ENCODE results near the gene CMPK1. TPM values are rescaled to one million over a fixed set of nuclear protein-coding genes. Genes with fewer than 3 reads are reported as not detected.

The CMPK1 gene
- total and polyA plus RNA-seq, 10 of the 15 experiments (the other 5 are each of a cell fraction or from before 2014, with no cell fraction given): 43.7 to 159 (median 85.6) TPM

DNA sequence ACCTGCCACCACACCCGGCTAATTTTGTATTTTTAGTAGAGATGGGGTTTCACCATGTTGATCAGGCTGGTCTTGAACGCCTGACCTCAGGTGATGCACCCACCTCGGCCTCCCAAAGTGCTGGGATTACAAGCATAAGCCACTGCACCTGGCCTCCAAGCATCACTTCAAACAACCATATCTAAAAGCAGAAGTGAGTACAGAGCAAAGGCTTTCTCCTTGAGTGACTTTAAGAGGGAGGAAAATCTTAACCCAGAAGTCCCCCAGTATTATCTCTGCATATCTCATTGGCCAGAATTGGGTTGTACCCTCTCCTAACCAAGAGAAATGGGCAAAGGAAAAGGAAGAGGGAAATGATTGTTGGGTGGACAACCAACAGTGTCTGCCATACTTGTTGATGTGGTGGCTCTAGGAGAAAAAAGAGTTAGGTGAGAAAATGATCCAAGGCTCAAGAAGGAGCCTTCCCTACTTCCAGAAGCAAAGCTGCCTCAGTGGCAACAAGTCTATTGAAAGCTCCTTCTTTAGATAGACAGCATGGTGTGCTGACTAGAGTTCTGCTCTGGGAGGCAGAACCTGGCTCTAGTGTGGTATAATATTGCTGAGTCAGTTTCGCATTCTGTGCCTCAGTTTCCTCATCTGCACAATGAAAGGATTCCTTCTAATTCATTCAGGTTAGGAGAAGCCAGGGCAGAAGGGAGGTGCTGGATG is 65.7 kb downstream of the CMPK1 start (continued):
- TF ChIP-seq, protein P1, sequence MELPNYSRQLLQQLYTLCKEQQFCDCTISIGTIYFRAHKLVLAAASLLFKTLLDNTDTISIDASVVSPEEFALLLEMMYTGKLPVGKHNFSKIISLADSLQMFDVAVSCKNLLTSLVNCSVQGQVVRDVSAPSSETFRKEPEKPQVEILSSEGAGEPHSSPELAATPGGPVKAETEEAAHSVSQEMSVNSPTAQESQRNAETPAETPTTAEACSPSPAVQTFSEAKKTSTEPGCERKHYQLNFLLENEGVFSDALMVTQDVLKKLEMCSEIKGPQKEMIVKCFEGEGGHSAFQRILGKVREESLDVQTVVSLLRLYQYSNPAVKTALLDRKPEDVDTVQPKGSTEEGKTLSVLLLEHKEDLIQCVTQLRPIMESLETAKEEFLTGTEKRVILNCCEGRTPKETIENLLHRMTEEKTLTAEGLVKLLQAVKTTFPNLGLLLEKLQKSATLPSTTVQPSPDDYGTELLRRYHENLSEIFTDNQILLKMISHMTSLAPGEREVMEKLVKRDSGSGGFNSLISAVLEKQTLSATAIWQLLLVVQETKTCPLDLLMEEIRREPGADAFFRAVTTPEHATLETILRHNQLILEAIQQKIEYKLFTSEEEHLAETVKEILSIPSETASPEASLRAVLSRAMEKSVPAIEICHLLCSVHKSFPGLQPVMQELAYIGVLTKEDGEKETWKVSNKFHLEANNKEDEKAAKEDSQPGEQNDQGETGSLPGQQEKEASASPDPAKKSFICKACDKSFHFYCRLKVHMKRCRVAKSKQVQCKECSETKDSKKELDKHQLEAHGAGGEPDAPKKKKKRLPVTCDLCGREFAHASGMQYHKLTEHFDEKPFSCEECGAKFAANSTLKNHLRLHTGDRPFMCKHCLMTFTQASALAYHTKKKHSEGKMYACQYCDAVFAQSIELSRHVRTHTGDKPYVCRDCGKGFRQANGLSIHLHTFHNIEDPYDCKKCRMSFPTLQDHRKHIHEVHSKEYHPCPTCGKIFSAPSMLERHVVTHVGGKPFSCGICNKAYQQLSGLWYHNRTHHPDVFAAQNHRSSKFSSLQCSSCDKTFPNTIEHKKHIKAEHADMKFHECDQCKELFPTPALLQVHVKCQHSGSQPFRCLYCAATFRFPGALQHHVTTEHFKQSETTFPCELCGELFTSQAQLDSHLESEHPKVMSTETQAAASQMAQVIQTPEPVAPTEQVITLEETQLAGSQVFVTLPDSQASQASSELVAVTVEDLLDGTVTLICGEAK (IDR thresholded peaks at IDR 0.05; ENCODE audit: borderline replicate concordance): no peak
- TF ChIP-seq, protein P2, sequence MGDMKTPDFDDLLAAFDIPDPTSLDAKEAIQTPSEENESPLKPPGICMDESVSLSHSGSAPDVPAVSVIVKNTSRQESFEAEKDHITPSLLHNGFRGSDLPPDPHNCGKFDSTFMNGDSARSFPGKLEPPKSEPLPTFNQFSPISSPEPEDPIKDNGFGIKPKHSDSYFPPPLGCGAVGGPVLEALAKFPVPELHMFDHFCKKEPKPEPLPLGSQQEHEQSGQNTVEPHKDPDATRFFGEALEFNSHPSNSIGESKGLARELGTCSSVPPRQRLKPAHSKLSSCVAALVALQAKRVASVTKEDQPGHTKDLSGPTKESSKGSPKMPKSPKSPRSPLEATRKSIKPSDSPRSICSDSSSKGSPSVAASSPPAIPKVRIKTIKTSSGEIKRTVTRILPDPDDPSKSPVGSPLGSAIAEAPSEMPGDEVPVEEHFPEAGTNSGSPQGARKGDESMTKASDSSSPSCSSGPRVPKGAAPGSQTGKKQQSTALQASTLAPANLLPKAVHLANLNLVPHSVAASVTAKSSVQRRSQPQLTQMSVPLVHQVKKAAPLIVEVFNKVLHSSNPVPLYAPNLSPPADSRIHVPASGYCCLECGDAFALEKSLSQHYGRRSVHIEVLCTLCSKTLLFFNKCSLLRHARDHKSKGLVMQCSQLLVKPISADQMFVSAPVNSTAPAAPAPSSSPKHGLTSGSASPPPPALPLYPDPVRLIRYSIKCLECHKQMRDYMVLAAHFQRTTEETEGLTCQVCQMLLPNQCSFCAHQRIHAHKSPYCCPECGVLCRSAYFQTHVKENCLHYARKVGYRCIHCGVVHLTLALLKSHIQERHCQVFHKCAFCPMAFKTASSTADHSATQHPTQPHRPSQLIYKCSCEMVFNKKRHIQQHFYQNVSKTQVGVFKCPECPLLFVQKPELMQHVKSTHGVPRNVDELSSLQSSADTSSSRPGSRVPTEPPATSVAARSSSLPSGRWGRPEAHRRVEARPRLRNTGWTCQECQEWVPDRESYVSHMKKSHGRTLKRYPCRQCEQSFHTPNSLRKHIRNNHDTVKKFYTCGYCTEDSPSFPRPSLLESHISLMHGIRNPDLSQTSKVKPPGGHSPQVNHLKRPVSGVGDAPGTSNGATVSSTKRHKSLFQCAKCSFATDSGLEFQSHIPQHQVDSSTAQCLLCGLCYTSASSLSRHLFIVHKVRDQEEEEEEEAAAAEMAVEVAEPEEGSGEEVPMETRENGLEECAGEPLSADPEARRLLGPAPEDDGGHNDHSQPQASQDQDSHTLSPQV (IDR thresholded peaks at IDR 0.05): no peak
- TF ChIP-seq TCF12 (IDR thresholded peaks at IDR 0.05; ENCODE audit: low read depth, low read length) (0 out of 2 replicates have a peak, but pooled peaks have one; percentile 31), SIN3A (IDR thresholded peaks at IDR 0.05; ENCODE audit: low read depth, low read length) (no peak), BHLHE40 (IDR thresholded peaks at IDR 0.05; ENCODE audit: borderline replicate concordance in 1 of 2, low read depth in 2 of 2, low read length in 1 of 2) (peak in 1 of 2 experiments; percentile 9; a peak in 1 of 4 replicates), DPF2 (IDR thresholded peaks at IDR 0.05) (no peak)
